ENCODE measurements around the gene BTN1A1.
"Not testable (repeated sequence)": the region's sequence is repeated elsewhere in the genome, so short reads cannot be mapped to it uniquely, and the experiment has no call there.

The BTN1A1 gene

GRCh38 chr6:26524314-26524713, 24.2 kb downstream of the BTN1A1 start:
- DNase-seq; H3K9me2 ChIP-seq (replicated peaks; ENCODE audit: insufficient read depth, low read length); H3K79me2 ChIP-seq (ENCODE audit: low read length); H3K9me3 ChIP-seq (replicated peaks; ENCODE audit: insufficient read depth, low read length); H2AFZ ChIP-seq (ENCODE audit: low read length); H3K4me2 ChIP-seq (ENCODE audit: low read depth, low read length); H4K20me1 ChIP-seq (ENCODE audit: insufficient read depth, low read length); H3K36me3 ChIP-seq (replicated peaks; ENCODE audit: insufficient read depth, low read length); H3K27me3 ChIP-seq (replicated peaks; ENCODE audit: insufficient read depth, low read length); H3K27ac ChIP-seq (ENCODE audit: low read length); H3F3A ChIP-seq (ENCODE audit: insufficient read depth, low read length); H3K4me3 ChIP-seq (ENCODE audit: low read length); H3K9ac ChIP-seq (ENCODE audit: low read length); H3K4me1 ChIP-seq (ENCODE audit: low read length): not testable (repeated sequence)

- Histone ChIP-seq H3K9ac (ENCODE audit: low read length) (no peak overlapping the region), H3K9me2 (replicated peaks; ENCODE audit: insufficient read depth, low read length) (no peaks in the 10 kb centered on the region), H3K4me1 (ENCODE audit: low read length) (peaks cover 7% of the 10 kb centered on the region), H3K36me3 (replicated peaks; ENCODE audit: insufficient read depth, low read length) (no peaks in the 10 kb centered on the region), H3F3A (ENCODE audit: insufficient read depth, low read length) (peaks cover 9% of the 10 kb centered on the region), H3K4me3 (ENCODE audit: low read length) (no peak overlapping the region), H2AFZ (ENCODE audit: low read length) (no peak overlapping the region), H3K9me3 (replicated peaks; ENCODE audit: insufficient read depth, low read length) (no peaks in the 10 kb centered on the region), H3K27me3 (replicated peaks; ENCODE audit: insufficient read depth, low read length) (no peaks in the 10 kb centered on the region), H3K27ac (ENCODE audit: low read length) (no peak overlapping the region), H3K79me2 (ENCODE audit: low read length) (no peaks in the 10 kb centered on the region), H3K4me2 (ENCODE audit: low read depth, low read length) (no peak overlapping the region), H4K20me1 (ENCODE audit: insufficient read depth, low read length) (no peaks in the 10 kb centered on the region)
- DNase-seq = no peak
- no peak for TF ChIP-seq EZH2 (optimal IDR thresholded peaks at IDR 0.05; ENCODE audit: low read depth, low read length)
- no peak for TF ChIP-seq EZH2phosphoT487 (IDR thresholded peaks at IDR 0.05; ENCODE audit: low read length)
- TF ChIP-seq, protein P1, sequence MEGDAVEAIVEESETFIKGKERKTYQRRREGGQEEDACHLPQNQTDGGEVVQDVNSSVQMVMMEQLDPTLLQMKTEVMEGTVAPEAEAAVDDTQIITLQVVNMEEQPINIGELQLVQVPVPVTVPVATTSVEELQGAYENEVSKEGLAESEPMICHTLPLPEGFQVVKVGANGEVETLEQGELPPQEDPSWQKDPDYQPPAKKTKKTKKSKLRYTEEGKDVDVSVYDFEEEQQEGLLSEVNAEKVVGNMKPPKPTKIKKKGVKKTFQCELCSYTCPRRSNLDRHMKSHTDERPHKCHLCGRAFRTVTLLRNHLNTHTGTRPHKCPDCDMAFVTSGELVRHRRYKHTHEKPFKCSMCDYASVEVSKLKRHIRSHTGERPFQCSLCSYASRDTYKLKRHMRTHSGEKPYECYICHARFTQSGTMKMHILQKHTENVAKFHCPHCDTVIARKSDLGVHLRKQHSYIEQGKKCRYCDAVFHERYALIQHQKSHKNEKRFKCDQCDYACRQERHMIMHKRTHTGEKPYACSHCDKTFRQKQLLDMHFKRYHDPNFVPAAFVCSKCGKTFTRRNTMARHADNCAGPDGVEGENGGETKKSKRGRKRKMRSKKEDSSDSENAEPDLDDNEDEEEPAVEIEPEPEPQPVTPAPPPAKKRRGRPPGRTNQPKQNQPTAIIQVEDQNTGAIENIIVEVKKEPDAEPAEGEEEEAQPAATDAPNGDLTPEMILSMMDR (IDR thresholded peaks at IDR 0.05; ENCODE audit: low read length) = no peak
Observed at GRCh38 chr6:26524722-26525370, 24.7 kb downstream of the BTN1A1 start.

GRCh38 chr6:26525838-26526237, 25.7 kb downstream of the BTN1A1 start:
- TF ChIP-seq EZH2phosphoT487 (IDR thresholded peaks at IDR 0.05; ENCODE audit: low read length) (no peak), EZH2 (optimal IDR thresholded peaks at IDR 0.05; ENCODE audit: low read depth, low read length) (no peak)
- TF ChIP-seq, protein P1 (IDR thresholded peaks at IDR 0.05; ENCODE audit: low read length) = no peak
- DNase-seq = no peak

DNA sequence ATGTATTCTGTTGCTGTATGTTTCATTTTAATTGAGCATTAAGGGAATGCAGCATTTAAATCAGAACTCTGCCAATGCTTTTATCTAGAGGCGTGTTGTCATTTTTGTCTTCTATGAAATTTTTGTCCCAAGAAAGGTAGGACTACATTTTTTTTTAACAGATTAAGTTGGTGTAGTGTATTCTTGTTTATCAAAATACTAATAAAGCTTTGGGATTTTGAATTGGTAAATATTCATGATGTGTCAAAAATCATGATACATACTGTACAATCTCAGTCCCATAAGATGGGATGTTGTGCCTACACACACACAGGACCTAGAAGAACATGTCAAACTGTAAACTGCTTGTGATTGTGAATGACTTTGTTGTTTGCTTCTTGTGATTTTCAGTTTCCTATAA, 26.8 kb downstream of the BTN1A1 start:
- Histone ChIP-seq H3K4me2 (ENCODE audit: low read depth, low read length) (no peak overlapping the region), H3K9me3 (replicated peaks; ENCODE audit: insufficient read depth, low read length) (no peaks in the 10 kb centered on the region), H3K9me2 (replicated peaks; ENCODE audit: insufficient read depth, low read length) (no peaks in the 10 kb centered on the region), H2AFZ (ENCODE audit: low read length) (no peak overlapping the region), H3K79me2 (ENCODE audit: low read length) (no peaks in the 10 kb centered on the region), H3K27me3 (replicated peaks; ENCODE audit: insufficient read depth, low read length) (no peaks in the 10 kb centered on the region), H4K20me1 (ENCODE audit: insufficient read depth, low read length) (no peaks in the 10 kb centered on the region), H3F3A (ENCODE audit: insufficient read depth, low read length) (peaks cover 3% of the 10 kb centered on the region), H3K4me3 (ENCODE audit: low read length) (no peak overlapping the region), H3K9ac (ENCODE audit: low read length) (no peak overlapping the region), H3K27ac (ENCODE audit: low read length) (no peak overlapping the region), H3K36me3 (replicated peaks; ENCODE audit: insufficient read depth, low read length) (no peaks in the 10 kb centered on the region), H3K4me1 (ENCODE audit: low read length) (peaks cover 3% of the 10 kb centered on the region)
- TF ChIP-seq EZH2phosphoT487 (IDR thresholded peaks at IDR 0.05; ENCODE audit: low read length) (no peak), EZH2 (optimal IDR thresholded peaks at IDR 0.05; ENCODE audit: low read depth, low read length) (no peak)
- TF ChIP-seq, protein P1 (IDR thresholded peaks at IDR 0.05; ENCODE audit: low read length) = no peak
- no peak for DNase-seq

More at GRCh38 chr6:26525838-26526237, 25.7 kb downstream of the BTN1A1 start:
- no peaks in the 10 kb centered on the region for H4K20me1 ChIP-seq (ENCODE audit: insufficient read depth, low read length)
- no peak overlapping the region for H3K9ac ChIP-seq (ENCODE audit: low read length)
- no peak overlapping the region for H3K4me3 ChIP-seq (ENCODE audit: low read length)
- no peaks in the 10 kb centered on the region for H3K27me3 ChIP-seq (replicated peaks; ENCODE audit: insufficient read depth, low read length)
- H3K9me3 ChIP-seq (replicated peaks; ENCODE audit: insufficient read depth, low read length) = no peaks in the 10 kb centered on the region
- peaks cover 6% of the 10 kb centered on the region for H3F3A ChIP-seq (ENCODE audit: insufficient read depth, low read length)
- no peak overlapping the region for H3K27ac ChIP-seq (ENCODE audit: low read length)
- H3K36me3 ChIP-seq (replicated peaks; ENCODE audit: insufficient read depth, low read length) = no peaks in the 10 kb centered on the region
- no peaks in the 10 kb centered on the region for H3K79me2 ChIP-seq (ENCODE audit: low read length)
- no peak overlapping the region for H2AFZ ChIP-seq (ENCODE audit: low read length)
- H3K9me2 ChIP-seq (replicated peaks; ENCODE audit: insufficient read depth, low read length) = no peaks in the 10 kb centered on the region
- no peaks in the 10 kb centered on the region for H3K4me1 ChIP-seq (ENCODE audit: low read length)
- H3K4me2 ChIP-seq (ENCODE audit: low read depth, low read length) = no peak overlapping the region

Measured in MM.1S (cell line).